Measurements from ENCODE around the gene RABGGTA.
"Not testable (repeated sequence)": the region's sequence is repeated elsewhere in the genome, so short reads cannot be mapped to it uniquely, and the experiment has no call there.

The RABGGTA gene

GRCh38 chr14:24238123-24238522, 33.3 kb downstream of the RABGGTA start:
- no peak for DNase-seq

GRCh38 chr14:24237463-24237955, 33.9 kb downstream of the RABGGTA start:
- DNase-seq: no peak

GRCh38 chr14:24236689-24237462, 34.5 kb downstream of the RABGGTA start:
- no peak for DNase-seq

- no peak for DNase-seq
Measured at GRCh38 chr14:24235804-24236688, 35.4 kb downstream of the RABGGTA start.

GRCh38 chr14:24234095-24235005, 37.0 kb downstream of the RABGGTA start:
- no peak for DNase-seq

GRCh38 chr14:24233538-24233866, 37.9 kb downstream of the RABGGTA start:
- DNase-seq: no peak

GRCh38 chr14:24232645-24233537, 38.5 kb downstream of the RABGGTA start, which contains the start of gene GMPR2:
Gene GMPR2, plus strand, starts transcription at chr14:24232929. Its CDS starts 325 bp downstream, at chr14:24233254.
- DNase-seq: no peak

GRCh38 chr14:24232121-24232644, 39.2 kb downstream of the RABGGTA start, which contains the start of gene NEDD8:
Gene NEDD8, minus strand, starts transcription at chr14:24232367. Its CDS starts 100 bp downstream, at chr14:24232267.
- no peak for DNase-seq

GRCh38 chr14:24231263-24232120, 39.9 kb downstream of the RABGGTA start:
- no peak for DNase-seq

GRCh38 chr14:24228902-24229301, 42.5 kb downstream of the RABGGTA start:
- DNase-seq: no peak

- no peak for DNase-seq
Measured at GRCh38 chr14:24226473-24226872, 44.9 kb downstream of the RABGGTA start.

GRCh38 chr14:24224618-24225071, 46.8 kb downstream of the RABGGTA start:
- DNase-seq: no peak

- DNase-seq: not testable (repeated sequence)
Measured at GRCh38 chr14:24222987-24223386, 48.4 kb downstream of the RABGGTA start.

- DNase-seq: no peak
Measured at GRCh38 chr14:24219521-24219920, 51.9 kb downstream of the RABGGTA start.

GRCh38 chr14:24219080-24219479, 52.3 kb downstream of the RABGGTA start:
- no peak for DNase-seq

GRCh38 chr14:24216876-24217275, 54.5 kb downstream of the RABGGTA start:
- not testable (repeated sequence) for DNase-seq

- DNase-seq: no peak
Measured at GRCh38 chr14:24216345-24216699, 55.1 kb downstream of the RABGGTA start.

All from 8988T (cell line).